Naive thymus-derived CD8-positive, alpha-beta T cell (primary cell): ENCODE data around the gene XRCC5. TPM values are rescaled to one million over a fixed set of nuclear protein-coding genes. Genes with fewer than 3 reads are reported as not detected.
A peak's percentile ranks its signal among the peaks of the same experiment; 100 is the strongest.
"Not testable (repeated sequence)": the region's sequence is repeated elsewhere in the genome, so short reads cannot be mapped to it uniquely, and the experiment has no call there.

Experiments
- ATAC-seq, 2 donors: fragments of 150-1000 bp; cut with Tn5 transposase in 1 of 2; sonication (Bioruptor Pico), chemical (Tn5 transposase) in 1 of 2; 1 replicate in 1 of 2; 2 replicates in 1 of 2; pipeline ENCODE4 v1.10.0; 2021; ENCODE audit warnings: mild to moderate bottlenecking in 2 of 2, moderate library complexity in 2 of 2
- POLR2A ChIA-PET: fragments of 350-600 bp; sonication (Branson Sonifier 250); formaldehyde crosslinking; loops from one replicate; lab custom pipeline; 2021; ENCODE audit warnings: antibody characterized with exemption; lab: Charles Lee
- DNase-seq, 10 donors: peaks; one replicate each; pipeline versions ENCODE4 v3.0.0 to v3.0.0-alpha.2; 2020 to 2022
- H3K27ac Mint-ChIP-seq, 10 donors: one replicate each; pipeline ENCODE4 v1.8.0; 2020 to 2022; ENCODE audit warnings: mild to moderate bottlenecking in 10 of 10, mixed read lengths in 10 of 10, moderate library complexity in 4 of 10, inconsistent platforms in 1 of 10
- H3K27me3 Mint-ChIP-seq, 5 donors: one replicate each; pipeline ENCODE4 v1.8.0; 2021 to 2022; ENCODE audit warnings: mixed read lengths in 5 of 5
- H3K36me3 Mint-ChIP-seq, 3 donors: one replicate each; pipeline ENCODE4 v1.8.0; 2020 to 2022; ENCODE audit warnings: mixed read lengths in 3 of 3, mild to moderate bottlenecking in 2 of 3, inconsistent platforms in 1 of 3
- H3K4me1 Mint-ChIP-seq, 4 donors: one replicate each; pipeline ENCODE4 v1.8.0; 2021 to 2022; ENCODE audit warnings: mixed read lengths in 4 of 4
- H3K4me3 Mint-ChIP-seq, 10 donors: one replicate each; pipeline ENCODE4 v1.8.0; 2020 to 2022; ENCODE audit warnings: mild to moderate bottlenecking in 10 of 10, mixed read lengths in 10 of 10, moderate library complexity in 6 of 10, inconsistent platforms in 1 of 10
- H3K9me3 Mint-ChIP-seq, 9 donors: one replicate each; pipeline ENCODE4 v1.8.0; 2020 to 2022; ENCODE audit warnings: mixed read lengths in 9 of 9, mild to moderate bottlenecking in 3 of 9, inconsistent platforms in 1 of 9, moderate library complexity in 1 of 9
- polyA plus RNA-seq, 3 donors: library from polyadenylated mRNA; unstranded; fragments of 300-500 nt; fragmentation: Illumina TruSeq; gene quantifications; one replicate each; pipeline ENCODE4 v1.2.3, GENCODE V29; 2021
- total RNA-seq, 8 experiments: library from RNA in 2 of 8; stranded (reverse) in 2 of 8; gene quantifications; one replicate each; pipeline ENCODE4 v1.2.3 and lab custom pipeline; 2021 to 2026

The XRCC5 gene
- total and polyA plus RNA-seq, 5 experiments from 2014 or later: 231 to 364 (median 311) TPM

DNA sequence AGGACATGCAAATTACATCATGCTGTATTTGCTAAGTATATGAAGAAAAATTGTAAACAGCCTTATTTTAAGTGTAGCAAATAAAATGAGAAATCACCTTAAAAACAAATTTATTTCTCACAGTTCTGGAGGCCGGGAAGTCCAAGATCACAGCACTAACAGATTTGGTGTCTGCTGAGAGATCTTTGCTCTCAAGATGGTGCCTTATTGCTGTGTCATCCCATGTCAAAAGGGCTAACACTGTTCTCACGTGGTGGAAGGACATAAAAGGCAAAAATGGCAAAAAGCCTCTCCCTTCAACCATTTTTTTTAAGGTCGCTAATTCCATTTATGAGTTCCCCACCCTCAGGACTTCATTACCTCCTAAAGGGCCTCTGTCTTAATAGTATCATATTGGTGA lies 12.1 kb downstream of the XRCC5 start:
- POLR2A ChIA-PET: no interaction called here
- DNase-seq (no peak), ATAC-seq (no peak)
- Mint-ChIP-seq H3K27me3 (no peaks in the 10 kb centered on the region), H3K4me1 (peaks cover 30 to 69% (median 61%) of the 10 kb centered on the region in 4 donors), H3K36me3 (peaks cover 0 to 98% (median 46%) of the 10 kb centered on the region in 3 donors), H3K9me3 (no peaks in the 10 kb centered on the region), H3K27ac (peak overlapping the region in 8 of 10 donors; percentile 17 to 88 (median 72)), H3K4me3 (peak overlapping the region in 4 of 10 donors; percentile 14 to 60 (median 26))

DNA sequence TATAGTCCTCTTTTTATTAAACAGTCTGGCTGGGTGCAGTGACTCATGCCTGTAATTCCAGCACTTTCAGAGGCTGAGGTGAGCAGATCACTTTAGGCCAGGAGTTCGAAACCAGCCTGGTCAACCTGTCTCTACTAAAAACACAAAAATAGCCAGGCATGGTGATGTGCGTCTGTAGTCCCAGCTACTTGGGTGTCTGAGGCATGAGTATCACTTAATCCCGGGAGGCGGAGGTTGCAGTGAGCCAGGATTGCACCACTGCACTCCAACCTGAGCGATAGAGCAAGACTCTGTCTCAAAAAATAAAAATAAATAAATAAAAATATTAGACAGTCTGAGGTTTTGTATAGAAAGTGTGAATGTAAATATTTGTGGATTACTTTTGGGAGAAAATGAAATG lies 17.8 kb downstream of the XRCC5 start:
- DNase-seq (no peak), ATAC-seq (no peak)
- peak overlapping the region in 4 of 10 donors; percentile 1 to 65 (median 40) for H3K27ac Mint-ChIP-seq
- H3K4me1 Mint-ChIP-seq: peaks cover 10 to 50% (median 43%) of the 10 kb centered on the region in 4 donors
- H3K4me3 Mint-ChIP-seq: peak overlapping the region in 1 of 10 donors; percentile 6
- no peaks in the 10 kb centered on the region for H3K9me3 Mint-ChIP-seq
- H3K27me3 Mint-ChIP-seq: no peaks in the 10 kb centered on the region
- peaks cover 0 to 95% (median 43%) of the 10 kb centered on the region in 3 donors for H3K36me3 Mint-ChIP-seq
- POLR2A ChIA-PET: interaction anchor here (0.5 kb wide), 1 partner anchor 76 kb away, joined by 5 read pairs; no protein-coding TSS in a partner anchor

DNA sequence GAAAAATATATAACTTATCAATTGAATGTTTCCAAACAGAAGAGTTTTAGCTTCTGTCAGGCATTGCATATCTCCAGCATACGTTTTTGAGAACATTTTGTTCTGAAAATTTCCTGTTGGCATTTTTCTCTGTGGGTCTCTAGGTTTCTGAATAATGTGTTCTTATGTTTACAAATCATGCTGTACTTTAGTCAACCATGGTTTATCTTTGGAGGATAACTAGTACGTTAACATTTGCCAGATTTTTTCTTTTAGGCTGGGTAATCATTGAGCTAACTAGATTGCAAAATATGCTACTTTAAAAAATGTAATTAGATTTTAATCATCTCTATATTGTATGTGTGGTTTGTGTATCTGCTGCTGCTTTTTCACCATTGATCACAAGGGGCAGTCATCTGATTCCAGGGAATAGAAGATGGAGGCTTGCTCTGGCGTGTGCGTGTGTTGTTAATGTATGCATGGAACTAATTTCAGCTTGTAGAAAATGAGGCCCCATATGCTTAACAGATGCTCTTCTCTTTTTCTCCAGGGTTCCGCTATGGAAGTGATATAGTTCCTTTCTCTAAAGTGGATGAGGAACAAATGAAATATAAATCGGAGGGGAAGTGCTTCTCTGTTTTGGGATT lies 21.3 kb downstream of the XRCC5 start:
- POLR2A ChIA-PET: interaction anchor here (1.0 kb wide), 1 partner anchor 21 kb away, joined by 4 read pairs; the partner anchor contains the start of gene XRCC5
- Mint-ChIP-seq H3K36me3 (peaks cover 3 to 95% (median 44%) of the 10 kb centered on the region in 3 donors), H3K27ac (peak overlapping the region in 1 of 10 donors; percentile 58), H3K9me3 (no peaks in the 10 kb centered on the region), H3K4me1 (peaks cover 13 to 62% (median 55%) of the 10 kb centered on the region in 4 donors), H3K27me3 (no peaks in the 10 kb centered on the region), H3K4me3 (no peak overlapping the region)
- DNase-seq: no peak
- no peak for ATAC-seq

DNA sequence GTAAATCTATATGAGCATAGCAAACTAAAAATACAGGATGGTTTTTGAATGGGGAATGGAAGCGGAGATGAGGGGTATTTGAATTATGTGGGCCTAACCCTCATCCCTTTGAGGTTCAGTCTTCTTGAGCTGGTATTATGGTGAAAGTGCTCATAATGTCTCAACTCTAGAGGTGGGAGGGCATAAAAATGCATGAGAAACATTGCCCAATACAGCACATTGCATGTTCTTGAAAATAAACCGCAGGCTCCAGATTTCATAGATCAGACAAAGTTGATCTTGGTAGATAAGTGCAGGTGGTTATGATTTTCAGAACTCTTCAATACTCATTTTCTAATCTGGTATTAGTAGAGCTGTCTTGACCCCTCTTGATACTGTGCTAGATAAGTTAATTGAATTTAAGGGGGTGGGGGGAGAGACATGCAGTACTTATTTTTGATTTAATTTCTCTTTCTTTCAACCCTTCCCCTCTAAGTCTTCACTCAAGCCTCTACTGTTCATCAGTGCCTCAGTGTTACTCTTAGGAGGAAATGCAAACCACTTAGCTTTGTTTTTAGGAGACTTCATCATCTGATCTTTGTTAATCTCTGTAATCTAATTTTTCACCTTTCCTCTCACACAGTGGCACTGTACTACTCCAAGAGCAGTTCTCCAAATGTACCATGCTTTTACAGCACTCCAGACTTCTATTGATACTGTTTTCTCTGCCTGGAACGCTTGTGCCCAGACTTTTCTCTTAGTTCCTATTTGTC lies 22.2 kb downstream of the XRCC5 start:
- H3K27ac Mint-ChIP-seq: peak overlapping the region in 4 of 10 donors; percentile 31 to 75 (median 54)
- peak in 1 of 2 donors; percentile 27 for ATAC-seq
- no peaks in the 10 kb centered on the region for H3K9me3 Mint-ChIP-seq
- DNase-seq: no peak
- no peaks in the 10 kb centered on the region for H3K27me3 Mint-ChIP-seq
- peak overlapping the region in 3 of 10 donors; percentile 1 to 29 (median 13) for H3K4me3 Mint-ChIP-seq
- H3K4me1 Mint-ChIP-seq: peaks cover 13 to 66% (median 53%) of the 10 kb centered on the region in 4 donors
- peaks cover 3 to 96% (median 41%) of the 10 kb centered on the region in 3 donors for H3K36me3 Mint-ChIP-seq
- POLR2A ChIA-PET: interaction anchor here (1.0 kb wide), 1 partner anchor 22 kb away, joined by 4 read pairs; the partner anchor contains the start of gene XRCC5

DNA sequence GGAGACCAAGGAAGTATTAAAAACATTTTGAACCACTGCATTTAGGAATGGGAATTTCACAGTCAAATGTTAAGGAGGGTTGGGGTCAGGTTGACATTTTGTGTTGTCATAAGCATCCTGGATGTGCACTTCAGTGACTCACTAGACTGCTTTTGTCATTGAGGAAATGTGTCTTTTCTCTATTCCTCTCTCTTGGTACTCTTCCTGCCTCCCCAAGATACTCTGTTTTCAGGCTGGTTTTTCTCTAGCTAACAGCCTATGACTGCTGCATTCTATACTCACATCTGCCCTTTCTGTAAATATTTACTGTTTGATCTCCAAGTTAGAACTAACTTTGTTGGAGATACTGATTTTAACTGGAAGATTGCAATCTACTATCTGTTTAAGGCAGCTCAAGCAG lies 23.4 kb downstream of the XRCC5 start:
- H3K27ac Mint-ChIP-seq: peak overlapping the region in 5 of 10 donors; percentile 1 to 74 (median 33)
- POLR2A ChIA-PET: interaction anchor here (1.0 kb wide), 1 partner anchor 51 kb away, joined by 4 read pairs; the partner anchor contains the start of genes PECR and TMEM169
- ATAC-seq: no peak
- H3K36me3 Mint-ChIP-seq: peaks cover 8 to 96% (median 38%) of the 10 kb centered on the region in 3 donors
- peaks cover 13 to 59% (median 48%) of the 10 kb centered on the region in 4 donors for H3K4me1 Mint-ChIP-seq
- H3K27me3 Mint-ChIP-seq: no peaks in the 10 kb centered on the region
- H3K4me3 Mint-ChIP-seq: no peak overlapping the region
- DNase-seq: no peak
- H3K9me3 Mint-ChIP-seq: no peaks in the 10 kb centered on the region

DNA sequence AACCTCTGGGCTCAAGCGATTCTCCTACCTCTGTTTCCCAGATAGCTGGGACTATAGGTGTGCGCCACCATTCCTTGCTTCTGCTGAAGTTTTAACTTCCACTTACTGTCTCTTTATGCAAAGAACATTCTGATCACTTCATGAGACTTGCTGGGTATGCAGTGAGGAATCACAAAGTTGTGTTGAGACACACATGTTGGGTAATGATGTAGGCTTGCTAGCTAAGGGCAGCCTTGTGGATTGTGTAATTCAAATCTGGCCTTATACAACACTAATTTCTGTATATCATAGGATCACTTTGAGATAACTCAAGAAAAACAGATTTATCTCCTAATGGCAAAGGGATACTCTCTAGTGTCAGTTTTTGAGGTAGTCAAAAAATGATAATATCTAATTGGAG lies 24.2 kb downstream of the XRCC5 start:
- Mint-ChIP-seq H3K9me3 (no peaks in the 10 kb centered on the region), H3K27me3 (no peaks in the 10 kb centered on the region), H3K27ac (peak overlapping the region in 7 of 10 donors; percentile 16 to 74 (median 41)), H3K4me3 (no peak overlapping the region), H3K4me1 (peaks cover 11 to 57% (median 44%) of the 10 kb centered on the region in 4 donors), H3K36me3 (peaks cover 13 to 96% (median 36%) of the 10 kb centered on the region in 3 donors)
- no peak for ATAC-seq
- POLR2A ChIA-PET: interaction anchor here (1.0 kb wide), 1 partner anchor 52 kb away, joined by 4 read pairs; the partner anchor contains the start of genes PECR and TMEM169
- DNase-seq: no peak

DNA sequence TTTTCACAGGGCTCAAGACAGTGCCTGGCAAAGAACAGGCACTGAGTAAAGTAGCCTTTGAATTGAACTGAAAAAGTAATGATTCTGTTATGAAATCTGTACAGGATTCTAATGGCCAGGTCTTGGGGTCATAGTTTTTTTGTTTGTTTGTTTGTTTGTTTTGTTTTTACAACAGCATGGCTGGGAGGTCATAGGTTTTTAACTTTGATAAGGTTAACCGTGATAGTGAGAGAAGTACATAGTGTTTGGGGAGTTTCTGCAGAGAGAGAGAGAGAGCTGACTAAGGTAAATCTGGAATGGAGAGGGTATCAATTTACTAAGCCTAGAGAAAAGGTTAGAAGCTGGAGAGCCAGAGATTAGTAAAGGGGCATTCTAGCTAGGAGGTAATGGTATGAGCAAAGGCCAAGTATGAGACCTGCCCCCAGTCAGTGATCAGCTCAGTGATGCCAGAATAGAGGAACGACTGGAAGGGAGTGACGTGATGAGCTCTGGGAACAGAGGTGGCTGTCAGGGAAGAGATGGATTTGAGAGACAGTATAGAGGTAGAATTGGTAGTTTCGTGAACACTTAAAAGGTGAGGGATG lies 25.9 kb downstream of the XRCC5 start:
- no peaks in the 10 kb centered on the region for H3K27me3 Mint-ChIP-seq
- peak overlapping the region in 8 of 10 donors; percentile 41 to 84 (median 79) for H3K27ac Mint-ChIP-seq
- H3K9me3 Mint-ChIP-seq: no peaks in the 10 kb centered on the region
- ATAC-seq (no peak), DNase-seq (no peak)
- POLR2A ChIA-PET: no interaction called here
- peaks cover 13 to 96% (median 40%) of the 10 kb centered on the region in 3 donors for H3K36me3 Mint-ChIP-seq
- H3K4me3 Mint-ChIP-seq: no peak overlapping the region
- peaks cover 11 to 49% (median 38%) of the 10 kb centered on the region in 4 donors for H3K4me1 Mint-ChIP-seq

DNA sequence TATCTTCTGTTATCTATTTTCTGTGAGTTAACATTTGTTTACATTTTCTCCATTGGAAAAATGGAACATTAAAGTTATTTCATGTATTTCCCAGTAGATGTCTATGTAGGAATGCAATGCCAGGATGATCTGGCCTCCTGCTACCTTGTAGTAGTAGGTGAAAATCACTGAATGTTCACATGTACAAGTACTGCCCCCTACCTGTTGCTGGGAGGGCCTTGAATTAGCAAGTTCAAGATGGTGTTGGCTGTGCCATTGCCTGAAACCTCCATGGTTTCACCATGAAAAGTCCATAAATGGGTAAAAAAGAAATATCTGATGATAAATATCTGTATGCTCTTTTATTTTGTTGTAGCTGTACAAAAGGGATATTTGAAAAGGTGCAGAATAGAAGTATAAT lies 30.7 kb downstream of the XRCC5 start:
- no peak overlapping the region for H3K4me3 Mint-ChIP-seq
- POLR2A ChIA-PET: no interaction called here
- H3K27ac Mint-ChIP-seq: peak overlapping the region in 4 of 10 donors; percentile 27 to 63 (median 30)
- peaks cover 10 to 81% (median 32%) of the 10 kb centered on the region in 3 donors for H3K36me3 Mint-ChIP-seq
- ATAC-seq (peak; percentile 64 to 73), DNase-seq (peak in 8 of 10 donors; percentile 5 to 64 (median 37))
- H3K27me3 Mint-ChIP-seq: no peaks in the 10 kb centered on the region
- H3K4me1 Mint-ChIP-seq: peaks cover 7 to 36% (median 24%) of the 10 kb centered on the region in 4 donors
- no peaks in the 10 kb centered on the region for H3K9me3 Mint-ChIP-seq

DNA sequence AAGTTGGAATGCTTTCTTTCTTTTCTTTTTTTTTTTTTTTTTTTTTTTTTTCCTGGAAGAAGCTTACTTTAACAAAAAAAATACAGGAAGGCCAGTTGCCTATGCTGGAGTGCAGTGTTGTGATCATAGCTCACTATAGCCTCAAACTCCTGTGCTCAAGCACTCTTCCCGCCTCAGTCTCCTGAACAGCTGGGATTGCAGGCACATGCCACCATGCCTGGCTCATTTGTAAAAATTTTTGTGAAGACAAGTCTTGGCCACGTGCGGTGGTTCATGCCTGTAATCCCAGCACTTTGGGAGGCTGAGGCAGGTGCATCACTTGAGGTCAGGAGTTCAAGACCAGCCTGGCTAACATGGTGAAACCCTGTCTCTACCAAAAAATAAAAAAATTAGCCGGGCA lies 32.4 kb downstream of the XRCC5 start:
- not testable (repeated sequence) for ATAC-seq, DNase-seq, H3K27ac Mint-ChIP-seq, H3K4me3 Mint-ChIP-seq, H3K27me3 Mint-ChIP-seq, H3K9me3 Mint-ChIP-seq
- Mint-ChIP-seq H3K36me3 (peaks cover 8 to 65% (median 25%) of the 10 kb centered on the region in 3 donors), H3K4me1 (peaks cover 6 to 25% (median 20%) of the 10 kb centered on the region in 4 donors)
- POLR2A ChIA-PET: interaction anchor here (0.7 kb wide), 1 partner anchor 18 kb away, joined by 3 read pairs; no protein-coding TSS in a partner anchor

DNA sequence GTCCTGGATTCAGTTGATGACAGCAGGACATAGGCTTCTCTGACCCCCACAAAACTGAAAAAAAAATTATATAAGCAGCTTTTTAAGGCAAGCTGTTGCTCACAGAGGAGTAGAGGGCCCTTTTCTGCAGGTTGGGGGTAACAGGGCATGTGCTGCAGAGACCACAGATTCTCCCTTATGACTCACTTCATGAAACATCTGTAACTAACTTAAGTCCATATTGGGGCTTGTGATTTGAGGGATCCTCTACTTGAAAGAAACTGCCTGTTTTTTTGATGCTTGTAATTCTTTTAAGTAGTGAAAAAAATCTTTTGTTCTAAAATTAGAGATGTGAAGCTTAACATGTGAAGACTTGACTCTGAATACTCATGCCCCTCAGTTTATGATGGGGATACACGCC lies 33.4 kb downstream of the XRCC5 start:
- POLR2A ChIA-PET: interaction anchor here (0.6 kb wide), 1 partner anchor 32 kb away, joined by 3 read pairs; no protein-coding TSS in a partner anchor
- DNase-seq (peak in 6 of 10 donors; percentile 3 to 38 (median 8)), ATAC-seq (peak; percentile 89 to 94)
- Mint-ChIP-seq H3K4me1 (peaks cover 13 to 34% (median 26%) of the 10 kb centered on the region in 4 donors), H3K9me3 (no peaks in the 10 kb centered on the region), H3K27me3 (no peaks in the 10 kb centered on the region), H3K27ac (peak overlapping the region in 6 of 10 donors; percentile 23 to 49 (median 37)), H3K36me3 (peaks cover 13 to 57% (median 27%) of the 10 kb centered on the region in 3 donors), H3K4me3 (peak overlapping the region in 2 of 10 donors; percentile 30 to 31)

DNA sequence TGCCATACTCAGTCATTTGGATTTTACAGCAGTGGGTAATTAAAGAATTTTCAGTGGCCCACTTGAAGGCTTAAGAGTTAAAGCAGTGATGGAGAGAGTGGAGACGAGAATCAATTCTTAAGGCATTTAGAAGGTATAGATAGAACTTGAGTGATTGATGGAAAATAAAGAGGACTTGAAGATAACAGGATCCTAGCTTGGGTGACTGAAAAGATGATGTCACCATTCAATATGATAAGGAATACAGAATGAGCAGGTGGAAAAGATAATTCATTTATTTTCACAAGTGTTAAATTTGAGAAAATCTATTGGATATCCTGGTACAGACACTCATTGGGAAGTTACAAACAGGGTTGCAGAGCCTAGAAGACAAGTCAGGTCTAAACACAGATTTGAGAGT lies 35.2 kb downstream of the XRCC5 start:
- DNase-seq (no peak), ATAC-seq (no peak)
- H3K36me3 Mint-ChIP-seq: peaks cover 10 to 40% (median 29%) of the 10 kb centered on the region in 3 donors
- H3K27me3 Mint-ChIP-seq: no peaks in the 10 kb centered on the region
- no peak overlapping the region for H3K4me3 Mint-ChIP-seq
- POLR2A ChIA-PET: interaction anchor here (0.6 to 0.7 kb wide), 2 partner anchors 188 to 1487 kb away, joined by 3 to 4 read pairs; no protein-coding TSS in a partner anchor
- H3K9me3 Mint-ChIP-seq: no peaks in the 10 kb centered on the region
- H3K27ac Mint-ChIP-seq: no peak overlapping the region
- H3K4me1 Mint-ChIP-seq: peaks cover 13 to 35% (median 23%) of the 10 kb centered on the region in 4 donors

DNA sequence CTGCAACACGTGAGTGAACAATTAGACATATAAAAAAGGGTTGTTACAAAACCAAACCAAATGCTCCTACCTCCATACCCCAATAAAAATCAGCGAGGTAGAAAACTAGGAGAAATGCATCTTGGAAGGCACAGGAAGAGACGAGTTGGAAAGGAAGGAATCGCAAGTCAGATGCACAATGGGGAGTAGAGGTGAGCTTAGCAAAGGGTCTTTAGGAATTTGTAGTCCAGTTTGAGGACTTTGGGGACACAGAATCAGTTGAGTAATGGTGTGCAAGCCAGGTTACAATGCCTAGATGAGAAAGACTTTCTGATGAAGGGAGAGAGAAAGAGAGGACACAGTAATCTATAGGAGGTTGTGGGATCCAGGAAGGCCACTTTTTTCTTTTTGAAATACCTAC lies 35.7 kb downstream of the XRCC5 start:
- ATAC-seq (no peak), DNase-seq (no peak)
- no peaks in the 10 kb centered on the region for H3K27me3 Mint-ChIP-seq
- no peak overlapping the region for H3K4me3 Mint-ChIP-seq
- H3K4me1 Mint-ChIP-seq: peaks cover 18 to 31% (median 24%) of the 10 kb centered on the region in 4 donors
- peaks cover 15 to 35% (median 25%) of the 10 kb centered on the region in 3 donors for H3K36me3 Mint-ChIP-seq
- H3K9me3 Mint-ChIP-seq: no peaks in the 10 kb centered on the region
- no peak overlapping the region for H3K27ac Mint-ChIP-seq
- POLR2A ChIA-PET: no interaction called here
